GM10266 (cell line): ENCODE measurements around the gene AMPH.

Experiments
- DNase-seq: peaks from one replicate; pipeline ENCODE4 v3.0.0; 2012; ENCODE audit errors: extremely low spot score
- CTCF ChIP-seq: IDR thresholded peaks from 2 replicates; pipeline ENCODE4 v1.5.1; 2012; ENCODE audit warnings: mild to moderate bottlenecking, low read depth; ENCODE audit not compliant: control insufficient read depth, insufficient read depth; ENCODE audit errors: missing control alignments

AMPH gene

GRCh38 chr7:38512704-38513103 is 118.5 kb downstream of the AMPH start:
- no peak for DNase-seq
- no peak for TF ChIP-seq CTCF

GRCh38 chr7:38512291-38512690 is 118.9 kb downstream of the AMPH start:
- no peak for DNase-seq
- TF ChIP-seq CTCF, result no peak

- no peak for DNase-seq
- TF ChIP-seq CTCF, result no peak
Measured at GRCh38 chr7:38507384-38507783, 123.8 kb downstream of the AMPH start.

- TF ChIP-seq CTCF, result no peak
- DNase-seq, result no peak
Measured at GRCh38 chr7:38506756-38507155, 124.4 kb downstream of the AMPH start.

- TF ChIP-seq CTCF, result no peak
- no peak for DNase-seq
Measured at GRCh38 chr7:38506004-38506403, 125.2 kb downstream of the AMPH start.

- no peak for DNase-seq
- TF ChIP-seq CTCF, result no peak
Measured at GRCh38 chr7:38504684-38505083, 126.5 kb downstream of the AMPH start.

- no peak for DNase-seq
- TF ChIP-seq CTCF, result no peak
Measured at GRCh38 chr7:38502848-38503247, 128.3 kb downstream of the AMPH start.
